ENCODE data around the gene IVD.
A peak's percentile ranks its signal among the peaks of the same experiment; 100 is the strongest.

IVD gene

GRCh38 chr15:40436116-40436891 lies 30.7 kb downstream of the IVD start:
- DNase-seq: no peak
- Mint-ChIP-seq H3K27me3 (peaks cover 47% of the 10 kb centered on the region), H3K9me3 (no peaks in the 10 kb centered on the region), H3K4me1 (ENCODE audit: low read depth) (peaks cover 29% of the 10 kb centered on the region), H3K36me3 (ENCODE audit: low read depth) (no peaks in the 10 kb centered on the region), H3K4me3 (peak overlapping the region; percentile 55), H3K27ac (no peak overlapping the region)

- H3K36me3 Mint-ChIP-seq (ENCODE audit: low read depth): no peaks in the 10 kb centered on the region
- peaks cover 47% of the 10 kb centered on the region for H3K27me3 Mint-ChIP-seq
- peak overlapping the region; percentile 50 for H3K4me3 Mint-ChIP-seq
- H3K27ac Mint-ChIP-seq: no peak overlapping the region
- peaks cover 29% of the 10 kb centered on the region for H3K4me1 Mint-ChIP-seq (ENCODE audit: low read depth)
- no peak for DNase-seq
- no peaks in the 10 kb centered on the region for H3K9me3 Mint-ChIP-seq
Observed at GRCh38 chr15:40436892-40437751, 31.5 kb downstream of the IVD start.

- Mint-ChIP-seq H3K27ac (no peak overlapping the region), H3K4me3 (no peak overlapping the region), H3K36me3 (ENCODE audit: low read depth) (no peaks in the 10 kb centered on the region), H3K4me1 (ENCODE audit: low read depth) (peaks cover 38% of the 10 kb centered on the region), H3K27me3 (peaks cover 47% of the 10 kb centered on the region), H3K9me3 (no peaks in the 10 kb centered on the region)
- no peak for DNase-seq
Observed at GRCh38 chr15:40437752-40438687, 32.4 kb downstream of the IVD start.

GRCh38 chr15:40438712-40439111 lies 33.1 kb downstream of the IVD start:
- no peak overlapping the region for H3K4me3 Mint-ChIP-seq
- no peaks in the 10 kb centered on the region for H3K36me3 Mint-ChIP-seq (ENCODE audit: low read depth)
- no peak overlapping the region for H3K27ac Mint-ChIP-seq
- H3K4me1 Mint-ChIP-seq (ENCODE audit: low read depth): peaks cover 45% of the 10 kb centered on the region
- peaks cover 47% of the 10 kb centered on the region for H3K27me3 Mint-ChIP-seq
- H3K9me3 Mint-ChIP-seq: no peaks in the 10 kb centered on the region
- DNase-seq: no peak

- peak overlapping the region; percentile 87 for H3K4me3 Mint-ChIP-seq
- H3K27ac Mint-ChIP-seq: peak overlapping the region; percentile 89
- DNase-seq: no peak
- H3K9me3 Mint-ChIP-seq: no peaks in the 10 kb centered on the region
- peaks cover 53% of the 10 kb centered on the region for H3K4me1 Mint-ChIP-seq (ENCODE audit: low read depth)
- no peaks in the 10 kb centered on the region for H3K36me3 Mint-ChIP-seq (ENCODE audit: low read depth)
- H3K27me3 Mint-ChIP-seq: peaks cover 47% of the 10 kb centered on the region
Observed at GRCh38 chr15:40439461-40439959, 33.9 kb downstream of the IVD start.

GRCh38 chr15:40439960-40440742 lies 34.6 kb downstream of the IVD start:
- Mint-ChIP-seq H3K4me3 (peak overlapping the region; percentile 87), H3K36me3 (ENCODE audit: low read depth) (no peaks in the 10 kb centered on the region), H3K9me3 (no peaks in the 10 kb centered on the region), H3K27me3 (peaks cover 45% of the 10 kb centered on the region), H3K27ac (peak overlapping the region; percentile 89), H3K4me1 (ENCODE audit: low read depth) (peaks cover 59% of the 10 kb centered on the region)
- peak; percentile 61 for DNase-seq

GRCh38 chr15:40440743-40441564 lies 35.4 kb downstream of the IVD start, which contains the start of gene BAHD1:
TSS of gene BAHD1 (plus strand) at chr15:40440953. CDS start at chr15:40458465, 17,512 bp downstream.
- Mint-ChIP-seq H3K9me3 (no peaks in the 10 kb centered on the region), H3K4me1 (ENCODE audit: low read depth) (peaks cover 61% of the 10 kb centered on the region), H3K36me3 (ENCODE audit: low read depth) (peaks cover 2% of the 10 kb centered on the region), H3K27me3 (peaks cover 38% of the 10 kb centered on the region), H3K4me3 (peak within 1 kb of the TSS; percentile 89), H3K27ac (peak within 1 kb of the TSS; percentile 89)
- peak; percentile 96 for DNase-seq

- H3K27ac Mint-ChIP-seq: peak overlapping the region; percentile 89
- peaks cover 31% of the 10 kb centered on the region for H3K27me3 Mint-ChIP-seq
- H3K4me3 Mint-ChIP-seq: peak overlapping the region; percentile 89
- peak; percentile 60 for DNase-seq
- H3K36me3 Mint-ChIP-seq (ENCODE audit: low read depth): peaks cover 2% of the 10 kb centered on the region
- H3K9me3 Mint-ChIP-seq: no peaks in the 10 kb centered on the region
- H3K4me1 Mint-ChIP-seq (ENCODE audit: low read depth): peaks cover 60% of the 10 kb centered on the region
Observed at GRCh38 chr15:40441565-40442531, 36.3 kb downstream of the IVD start.

GRCh38 chr15:40443255-40443654 lies 37.7 kb downstream of the IVD start:
- Mint-ChIP-seq H3K27ac (peak overlapping the region; percentile 39), H3K9me3 (no peaks in the 10 kb centered on the region), H3K4me3 (peak overlapping the region; percentile 89), H3K27me3 (peaks cover 18% of the 10 kb centered on the region), H3K36me3 (ENCODE audit: low read depth) (peaks cover 4% of the 10 kb centered on the region), H3K4me1 (ENCODE audit: low read depth) (peaks cover 58% of the 10 kb centered on the region)
- no peak for DNase-seq

- peak overlapping the region; percentile 39 for H3K27ac Mint-ChIP-seq
- peaks cover 12% of the 10 kb centered on the region for H3K27me3 Mint-ChIP-seq
- H3K4me1 Mint-ChIP-seq (ENCODE audit: low read depth): peaks cover 59% of the 10 kb centered on the region
- no peak for DNase-seq
- no peaks in the 10 kb centered on the region for H3K9me3 Mint-ChIP-seq
- H3K36me3 Mint-ChIP-seq (ENCODE audit: low read depth): peaks cover 4% of the 10 kb centered on the region
- peak overlapping the region; percentile 89 for H3K4me3 Mint-ChIP-seq
Observed at GRCh38 chr15:40443846-40444245, 38.3 kb downstream of the IVD start.

GRCh38 chr15:40444736-40445135 lies 39.1 kb downstream of the IVD start:
- H3K27me3 Mint-ChIP-seq: peaks cover 5% of the 10 kb centered on the region
- DNase-seq: no peak
- H3K27ac Mint-ChIP-seq: peak overlapping the region; percentile 12
- no peaks in the 10 kb centered on the region for H3K9me3 Mint-ChIP-seq
- H3K4me3 Mint-ChIP-seq: no peak overlapping the region
- H3K36me3 Mint-ChIP-seq (ENCODE audit: low read depth): peaks cover 4% of the 10 kb centered on the region
- peaks cover 61% of the 10 kb centered on the region for H3K4me1 Mint-ChIP-seq (ENCODE audit: low read depth)

GRCh38 chr15:40445421-40445922 lies 39.9 kb downstream of the IVD start:
- H3K4me3 Mint-ChIP-seq: no peak overlapping the region
- peaks cover 62% of the 10 kb centered on the region for H3K4me1 Mint-ChIP-seq (ENCODE audit: low read depth)
- H3K27ac Mint-ChIP-seq: peak overlapping the region; percentile 58
- peaks cover 4% of the 10 kb centered on the region for H3K36me3 Mint-ChIP-seq (ENCODE audit: low read depth)
- no peak for DNase-seq
- no peaks in the 10 kb centered on the region for H3K9me3 Mint-ChIP-seq
- no peaks in the 10 kb centered on the region for H3K27me3 Mint-ChIP-seq
